Peyer's patch (tissue), 4 donors: Measurements from ENCODE around the gene HTRA3.

Source experiments
- CTCF ChIP-seq, 6 experiments: fragments of 450-650 bp in 4 of 6; fragments of 200-600 bp in 2 of 6; sonication (generic) in 1 of 6; IDR thresholded peaks; one replicate each; pipeline ENCODE4 v1.5.1; 2017 to 2019; ENCODE audit warnings: antibody characterized with exemption in 6 of 6, mild to moderate bottlenecking in 3 of 6, moderate library complexity in 1 of 6
- POLR2A ChIP-seq, 2 donors: fragments of 450-650 bp; IDR thresholded peaks; one replicate each; pipeline ENCODE4 v1.5.1; 2017; ENCODE audit warnings: antibody characterized with exemption in 2 of 2, mild to moderate bottlenecking in 2 of 2, moderate library complexity in 2 of 2

DNA sequence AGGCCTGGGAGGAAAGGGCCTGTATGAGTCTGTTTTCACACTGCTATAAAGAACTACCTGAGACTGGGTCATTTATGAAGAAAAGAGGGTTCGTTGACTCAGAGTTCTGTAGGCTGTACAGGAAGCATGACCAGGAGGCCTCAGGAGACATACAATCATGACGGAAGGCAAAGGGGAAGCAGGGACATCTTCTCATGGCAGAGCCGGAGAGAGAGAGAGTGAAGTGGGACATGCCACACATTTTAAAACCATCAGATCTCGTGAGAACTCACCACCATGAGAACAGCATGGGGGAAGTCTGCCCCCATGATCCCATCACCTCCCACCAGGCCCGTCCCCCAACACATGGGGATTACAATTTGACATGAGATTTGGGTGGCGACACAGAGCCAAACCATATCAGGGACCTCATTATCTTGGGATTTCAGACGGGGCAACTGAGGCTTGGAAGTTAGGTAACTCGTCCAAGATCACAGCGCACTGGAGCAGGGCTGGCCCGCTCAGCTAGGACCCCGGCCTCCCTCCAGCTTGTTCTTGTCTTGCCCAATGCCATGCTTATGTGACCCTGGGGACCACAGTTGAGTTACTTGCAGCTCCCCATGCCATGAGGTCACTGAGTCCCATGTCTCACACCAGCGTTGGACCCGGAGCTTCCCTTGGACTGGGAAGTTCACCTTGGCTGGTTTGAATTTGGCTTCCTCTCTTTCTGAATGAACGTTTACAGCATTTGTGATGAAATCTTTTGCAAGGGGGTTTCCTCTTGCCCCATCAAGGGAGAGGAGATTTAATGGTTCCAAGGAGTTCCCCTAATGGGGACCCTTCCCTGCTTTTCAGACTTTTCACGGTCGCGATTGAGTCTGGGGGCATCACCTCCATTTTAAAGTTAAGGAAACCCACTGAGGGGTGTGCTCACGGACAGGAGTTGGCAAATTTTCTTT lies 18.1 kb downstream of the HTRA3 start:
- no peak for TF ChIP-seq POLR2A (IDR thresholded peaks at IDR 0.05)
- no peak for TF ChIP-seq CTCF (IDR thresholded peaks at IDR 0.05)
